Skeletal muscle tissue (tissue), 4 donors: ENCODE data around the gene RMND5A. TPM values are rescaled to one million over a fixed set of nuclear protein-coding genes. Genes with fewer than 3 reads are reported as not detected.
"Not testable (repeated sequence)": the region's sequence is repeated elsewhere in the genome, so short reads cannot be mapped to it uniquely, and the experiment has no call there.

ENCODE experiments used
- H3K27ac ChIP-seq: one replicate; pipeline ENCODE4 v1.7.0; 2013; ENCODE audit warnings: mild to moderate bottlenecking, low read depth, low read length, inconsistent platforms
- H3K27me3 ChIP-seq, 3 donors: one replicate each; pipeline ENCODE4 v1.7.0; 2013; ENCODE audit warnings: low read length in 3 of 3; ENCODE audit not compliant: control insufficient read depth in 3 of 3, insufficient read depth in 3 of 3
- H3K36me3 ChIP-seq, 3 donors: one replicate each; pipeline ENCODE4 v1.7.0; 2013; ENCODE audit warnings: low read length in 3 of 3; ENCODE audit not compliant: control insufficient read depth in 3 of 3, insufficient read depth in 3 of 3
- H3K4me1 ChIP-seq, 3 donors: one replicate each; pipeline ENCODE4 v1.7.0; 2013; ENCODE audit warnings: low read length in 3 of 3, mild to moderate bottlenecking in 3 of 3; ENCODE audit not compliant: control insufficient read depth in 3 of 3, insufficient read depth in 3 of 3
- H3K4me3 ChIP-seq, 3 donors: one replicate each; pipeline ENCODE4 v1.7.0; 2013; ENCODE audit warnings: low read length in 3 of 3
- H3K9ac ChIP-seq, 3 donors: one replicate each; pipeline ENCODE4 v1.7.0; 2013; ENCODE audit warnings: low read length in 3 of 3, mild to moderate bottlenecking in 3 of 3, moderate library complexity in 2 of 3, low read depth in 1 of 3
- H3K9me3 ChIP-seq, 3 donors: one replicate each; pipeline ENCODE4 v1.7.0; 2013; ENCODE audit warnings: low read length in 3 of 3; ENCODE audit not compliant: control insufficient read depth in 3 of 3
- total RNA-seq: library from RNA; depleted of rRNA; stranded (reverse); fragments of >200 nt; gene quantifications from one replicate; pipeline ENCODE4 v1.2.3, GENCODE V29; 2014
- donor health status: Osteomylitis.

The RMND5A gene
- total RNA-seq, 1 donor from 2014 or later = 46.4 TPM

- not testable (repeated sequence) for H3K9me3 ChIP-seq, H3K27ac ChIP-seq, H3K36me3 ChIP-seq, H3K9ac ChIP-seq, H3K27me3 ChIP-seq, H3K4me3 ChIP-seq
- peaks cover 6 to 15% (median 14%) of the 10 kb centered on the region in 3 donors for H3K4me1 ChIP-seq
Measured at GRCh38 chr2:86708126-86708525, 12.0 kb upstream of the RMND5A start.

- H3K9me3 ChIP-seq, H3K4me1 ChIP-seq, H3K27me3 ChIP-seq, H3K36me3 ChIP-seq: not testable (repeated sequence)
- Histone ChIP-seq H3K9ac (peak overlapping the region in 2 of 3 donors; percentile 20 to 68), H3K27ac (peak overlapping the region; percentile 84), H3K4me3 (peak overlapping the region in 2 of 3 donors; percentile 14 to 31)
Measured at GRCh38 chr2:86714579-86715173, 5.4 kb upstream of the RMND5A start.

GRCh38 chr2:86719263-86719636, 841 bp upstream of the RMND5A start:
- Histone ChIP-seq H3K4me3 (peak overlapping the region in 2 of 3 donors; percentile 60 to 65), H3K27ac (peak overlapping the region; percentile 87), H3K9ac (peak overlapping the region in 2 of 3 donors; percentile 68 to 71)
- H3K4me1 ChIP-seq, H3K9me3 ChIP-seq, H3K27me3 ChIP-seq, H3K36me3 ChIP-seq: not testable (repeated sequence)

GRCh38 chr2:86720540-86721320, 639 bp downstream of the RMND5A start:
- H3K27me3 ChIP-seq, H3K9me3 ChIP-seq, H3K36me3 ChIP-seq, H3K4me1 ChIP-seq: not testable (repeated sequence)
- Histone ChIP-seq H3K4me3 (peak overlapping the region; percentile 62 to 79 (median 66)), H3K27ac (peak overlapping the region; percentile 87), H3K9ac (peak overlapping the region; percentile 68 to 85 (median 69))

- H3K27me3 ChIP-seq, H3K36me3 ChIP-seq, H3K27ac ChIP-seq, H3K9ac ChIP-seq, H3K9me3 ChIP-seq, H3K4me1 ChIP-seq, H3K4me3 ChIP-seq: not testable (repeated sequence)
Measured at GRCh38 chr2:86725706-86726105, 5.6 kb downstream of the RMND5A start.

GRCh38 chr2:86732040-86732525, 12.0 kb downstream of the RMND5A start:
- H3K36me3 ChIP-seq, H3K4me1 ChIP-seq, H3K27me3 ChIP-seq: not testable (repeated sequence)

GRCh38 chr2:86732837-86733236, 12.7 kb downstream of the RMND5A start:
- H3K9me3 ChIP-seq, H3K27me3 ChIP-seq, H3K4me3 ChIP-seq, H3K27ac ChIP-seq, H3K9ac ChIP-seq, H3K4me1 ChIP-seq, H3K36me3 ChIP-seq: not testable (repeated sequence)

More at GRCh38 chr2:86732040-86732525, 12.0 kb downstream of the RMND5A start:
- not testable (repeated sequence) for H3K4me3 ChIP-seq, H3K27ac ChIP-seq, H3K9ac ChIP-seq, H3K9me3 ChIP-seq

- not testable (repeated sequence) for H3K4me1 ChIP-seq, H3K27ac ChIP-seq, H3K36me3 ChIP-seq, H3K4me3 ChIP-seq, H3K9ac ChIP-seq, H3K9me3 ChIP-seq, H3K27me3 ChIP-seq
Measured at GRCh38 chr2:86733528-86733927, 13.4 kb downstream of the RMND5A start.

GRCh38 chr2:86734896-86735295, 14.8 kb downstream of the RMND5A start:
- H3K4me1 ChIP-seq, H3K36me3 ChIP-seq, H3K27ac ChIP-seq, H3K9ac ChIP-seq, H3K9me3 ChIP-seq, H3K4me3 ChIP-seq, H3K27me3 ChIP-seq: not testable (repeated sequence)

- H3K9me3 ChIP-seq, H3K4me1 ChIP-seq, H3K4me3 ChIP-seq, H3K9ac ChIP-seq, H3K27me3 ChIP-seq, H3K36me3 ChIP-seq, H3K27ac ChIP-seq: not testable (repeated sequence)
Measured at GRCh38 chr2:86739485-86739884, 19.4 kb downstream of the RMND5A start.
